GM20000 (cell line): Measurements from ENCODE around the gene GRID1.

ENCODE experiments used
- DNase-seq: peaks from one replicate; pipeline ENCODE4 v3.0.0; 2012; ENCODE audit warnings: low spot score
- TF ChIP-seq, protein P1 (sequence below): IDR thresholded peaks from 2 replicates; pipeline ENCODE4 v1.5.1; 2012; ENCODE audit warnings: mild to moderate bottlenecking, control low read depth; ENCODE audit errors: extremely low read depth, missing control alignments

Gene GRID1

GRCh38 chr10:86017841-86018734 lies 348.5 kb downstream of the GRID1 start:
- no peak for DNase-seq
- TF ChIP-seq, protein P1, sequence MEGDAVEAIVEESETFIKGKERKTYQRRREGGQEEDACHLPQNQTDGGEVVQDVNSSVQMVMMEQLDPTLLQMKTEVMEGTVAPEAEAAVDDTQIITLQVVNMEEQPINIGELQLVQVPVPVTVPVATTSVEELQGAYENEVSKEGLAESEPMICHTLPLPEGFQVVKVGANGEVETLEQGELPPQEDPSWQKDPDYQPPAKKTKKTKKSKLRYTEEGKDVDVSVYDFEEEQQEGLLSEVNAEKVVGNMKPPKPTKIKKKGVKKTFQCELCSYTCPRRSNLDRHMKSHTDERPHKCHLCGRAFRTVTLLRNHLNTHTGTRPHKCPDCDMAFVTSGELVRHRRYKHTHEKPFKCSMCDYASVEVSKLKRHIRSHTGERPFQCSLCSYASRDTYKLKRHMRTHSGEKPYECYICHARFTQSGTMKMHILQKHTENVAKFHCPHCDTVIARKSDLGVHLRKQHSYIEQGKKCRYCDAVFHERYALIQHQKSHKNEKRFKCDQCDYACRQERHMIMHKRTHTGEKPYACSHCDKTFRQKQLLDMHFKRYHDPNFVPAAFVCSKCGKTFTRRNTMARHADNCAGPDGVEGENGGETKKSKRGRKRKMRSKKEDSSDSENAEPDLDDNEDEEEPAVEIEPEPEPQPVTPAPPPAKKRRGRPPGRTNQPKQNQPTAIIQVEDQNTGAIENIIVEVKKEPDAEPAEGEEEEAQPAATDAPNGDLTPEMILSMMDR: no peak

GRCh38 chr10:86013568-86013967 lies 353.0 kb downstream of the GRID1 start:
- TF ChIP-seq, protein P1: no peak
- no peak for DNase-seq

DNA sequence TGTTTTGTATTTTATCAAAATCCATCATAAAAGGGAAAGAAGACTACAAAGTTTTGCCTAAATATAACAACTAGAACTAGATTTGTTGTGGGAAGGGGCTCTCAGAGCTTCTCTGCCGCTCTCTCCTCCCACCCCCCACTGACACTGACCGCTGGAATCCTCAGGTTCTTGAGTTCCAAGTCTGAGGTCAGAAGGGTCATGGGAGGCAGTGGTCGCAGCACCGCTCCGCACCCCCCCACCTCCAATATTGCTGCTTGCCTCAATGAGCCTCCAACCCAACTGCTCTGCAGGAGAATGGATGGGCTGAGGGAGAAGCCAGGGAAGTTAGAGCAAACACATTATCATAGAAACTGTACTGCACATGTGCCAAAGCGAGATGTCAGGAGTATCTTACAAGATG lies 359.4 kb downstream of the GRID1 start:
- DNase-seq: no peak
- TF ChIP-seq, protein P1: no peak

DNA sequence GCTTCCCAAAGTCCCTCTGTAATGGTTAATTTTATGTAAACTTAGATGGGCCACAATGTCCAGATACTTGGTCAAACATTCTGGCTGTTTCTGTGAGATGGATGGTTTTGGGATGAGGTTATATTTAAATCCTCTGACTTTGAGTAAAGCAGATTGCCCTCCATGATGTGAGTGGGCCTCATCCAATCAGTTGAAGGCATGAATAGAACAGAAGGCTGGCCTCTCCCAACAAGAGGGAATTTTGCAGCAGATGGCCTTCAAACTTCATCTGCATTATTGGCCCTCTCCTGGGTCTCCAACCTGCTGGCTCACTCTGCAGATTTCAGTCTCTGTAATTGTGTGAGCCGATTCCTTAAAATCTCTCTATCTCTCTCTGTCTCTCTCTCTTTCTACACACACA lies 362.3 kb downstream of the GRID1 start:
- DNase-seq: no peak
- TF ChIP-seq, protein P1: no peak

GRCh38 chr10:86003201-86003621 lies 363.4 kb downstream of the GRID1 start:
- TF ChIP-seq, protein P1: no peak

DNA sequence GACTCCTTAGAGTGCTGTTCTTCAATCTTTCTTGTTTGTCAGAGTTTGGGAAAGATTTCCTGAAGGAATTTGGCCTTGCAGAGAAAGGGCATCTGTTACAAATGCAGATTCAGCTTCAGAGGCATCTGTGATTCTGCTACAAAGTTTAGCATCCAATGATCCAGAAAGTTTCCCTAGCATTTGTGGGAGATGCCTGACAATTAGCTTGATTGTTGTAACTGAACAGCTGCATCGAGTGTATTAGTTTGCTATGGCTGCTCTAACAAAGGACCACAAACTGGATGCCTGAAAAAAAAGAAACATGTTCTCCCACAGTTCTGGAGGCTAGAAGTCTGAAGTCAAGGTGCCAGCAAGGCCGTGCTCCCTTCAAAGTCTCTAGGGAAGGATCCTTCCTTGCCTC lies 365.1 kb downstream of the GRID1 start:
- no peak for DNase-seq
- TF ChIP-seq, protein P1: no peak

More at GRCh38 chr10:86003201-86003621, 363.4 kb downstream of the GRID1 start:
- DNase-seq: no peak

- no peak for DNase-seq
- TF ChIP-seq, protein P1: no peak
Observed at GRCh38 chr10:85997544-85997943, 369.1 kb downstream of the GRID1 start.
